HG02763 (cell line): Measurements from ENCODE around the gene L3MBTL1.

ENCODE experiments used
- ATAC-seq: cut with Tn5 transposase; IDR thresholded peaks from one replicate; pipeline ENCODE4 v1.9.1; 2021; ENCODE audit warnings: mild to moderate bottlenecking, moderate library complexity; ENCODE audit not compliant: unreplicated experiment

The L3MBTL1 gene

DNA sequence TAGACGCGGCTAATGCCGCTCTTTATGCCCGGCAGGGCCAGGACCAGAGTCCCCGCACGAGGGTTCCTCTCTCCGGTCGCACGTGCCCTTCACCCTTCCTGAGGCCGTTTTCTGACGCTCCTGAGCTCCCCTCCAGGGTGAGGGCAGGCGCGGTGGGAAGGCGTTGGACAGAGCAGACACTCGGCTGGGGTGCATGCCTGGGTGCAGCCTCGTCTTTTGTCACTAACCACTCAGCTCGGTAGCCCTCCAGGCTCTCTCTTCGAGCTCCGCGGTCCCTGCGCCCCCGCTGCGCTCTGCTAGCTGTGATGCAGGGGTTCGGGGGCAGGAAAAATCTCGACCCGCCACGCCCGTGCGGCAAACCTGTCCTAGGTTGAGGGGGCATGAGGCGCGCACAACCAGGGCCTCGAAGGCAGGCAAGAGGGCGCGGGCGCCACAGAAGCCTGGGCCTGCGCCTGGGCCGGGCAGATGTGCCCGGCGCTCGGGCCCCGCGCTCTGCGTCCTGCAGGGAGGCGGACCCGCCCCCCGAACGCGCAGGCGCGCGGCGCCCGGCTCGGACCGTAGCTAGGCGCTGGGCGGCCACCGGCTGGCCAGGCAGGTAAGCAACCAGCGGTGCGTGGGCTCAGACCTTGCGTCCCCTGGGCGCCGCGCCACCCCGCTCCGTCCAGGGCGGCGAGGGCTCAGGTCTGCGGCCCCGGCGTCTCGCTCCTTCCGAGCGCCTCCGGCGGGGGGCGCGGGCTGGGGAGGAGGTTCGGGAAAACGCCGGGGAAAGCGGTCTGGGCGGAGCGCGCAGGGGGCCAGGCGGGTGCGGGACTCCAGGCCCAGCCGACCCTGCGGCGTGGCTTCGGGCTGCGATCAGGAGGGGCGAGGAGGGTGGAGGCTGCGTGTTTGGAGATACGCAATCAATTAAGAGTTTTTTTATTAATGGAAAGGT is at the start of gene L3MBTL1:
TSS of gene L3MBTL1 (plus strand) at position 548 of the 931 bp plus-strand sequence. CDS start 5,807 bp downstream, outside the sequence.
- ATAC-seq, result no peak

DNA sequence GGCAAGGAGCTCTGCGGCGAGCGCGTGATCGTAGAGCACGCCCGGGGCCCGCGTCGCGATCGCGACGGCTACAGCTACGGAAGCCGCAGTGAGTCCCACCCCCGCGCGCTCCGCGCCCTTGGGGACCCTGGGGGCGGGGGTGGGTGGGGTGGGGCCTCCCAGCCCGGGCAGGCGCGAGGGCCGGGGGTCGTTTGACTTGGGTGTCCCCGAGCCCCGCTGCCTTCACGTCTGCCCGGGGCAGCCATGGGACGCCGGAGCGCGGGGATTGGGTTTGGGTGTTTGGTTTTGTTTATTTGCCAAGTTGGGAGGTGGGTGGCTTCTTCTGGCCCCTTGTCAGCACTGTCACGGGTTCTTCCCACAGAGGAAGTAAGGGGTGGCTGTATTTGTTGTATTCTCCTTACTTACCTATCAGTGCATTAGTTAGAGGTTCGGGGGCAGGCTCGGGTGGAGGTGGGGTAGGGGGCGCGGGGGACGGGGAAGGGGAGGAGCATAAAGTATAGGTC is 49.0 kb upstream of the L3MBTL1 start:
- ATAC-seq, result peak; percentile 15

DNA sequence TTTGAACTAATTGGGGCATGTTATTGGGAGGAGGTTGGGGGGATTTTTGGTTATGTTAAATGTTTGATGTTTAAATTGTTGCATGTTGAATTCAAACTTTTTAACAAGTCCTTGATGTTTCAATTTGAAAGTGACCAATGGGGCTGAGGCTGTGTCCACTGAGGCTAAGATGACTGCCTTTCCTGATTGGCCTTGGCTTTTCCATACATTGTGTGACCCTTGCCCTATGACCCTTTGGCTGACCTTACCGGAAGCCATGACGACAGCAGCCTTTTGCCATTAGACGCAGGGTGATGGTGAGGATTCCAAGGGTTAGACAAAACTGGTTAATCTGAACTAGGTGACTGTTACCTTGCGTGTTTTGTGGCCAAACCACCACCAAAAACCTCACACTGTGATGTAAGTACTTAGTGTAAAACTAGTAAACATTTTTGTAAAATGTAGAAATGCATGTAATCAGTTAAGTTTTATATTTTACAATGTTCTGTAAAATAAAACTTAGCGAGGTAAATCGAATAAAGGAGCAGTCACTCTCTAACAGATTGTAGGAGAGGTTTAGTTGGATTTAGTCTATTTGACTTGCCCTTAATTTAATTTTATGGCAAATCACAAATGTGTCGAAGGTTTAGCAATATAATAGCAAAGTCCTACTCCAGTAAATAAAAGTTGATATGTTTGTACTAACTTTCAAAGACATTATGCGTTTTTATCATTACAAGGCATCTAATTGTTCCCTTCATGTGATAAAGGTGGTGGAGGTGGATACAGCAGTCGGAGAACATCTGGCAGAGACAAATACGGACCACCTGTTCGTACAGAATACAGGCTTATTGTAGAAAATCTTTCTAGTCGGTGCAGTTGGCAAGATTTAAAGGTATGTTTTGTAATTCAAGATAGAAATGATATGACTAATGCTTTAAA is 48.2 kb upstream of the L3MBTL1 start:
- no peak for ATAC-seq

DNA sequence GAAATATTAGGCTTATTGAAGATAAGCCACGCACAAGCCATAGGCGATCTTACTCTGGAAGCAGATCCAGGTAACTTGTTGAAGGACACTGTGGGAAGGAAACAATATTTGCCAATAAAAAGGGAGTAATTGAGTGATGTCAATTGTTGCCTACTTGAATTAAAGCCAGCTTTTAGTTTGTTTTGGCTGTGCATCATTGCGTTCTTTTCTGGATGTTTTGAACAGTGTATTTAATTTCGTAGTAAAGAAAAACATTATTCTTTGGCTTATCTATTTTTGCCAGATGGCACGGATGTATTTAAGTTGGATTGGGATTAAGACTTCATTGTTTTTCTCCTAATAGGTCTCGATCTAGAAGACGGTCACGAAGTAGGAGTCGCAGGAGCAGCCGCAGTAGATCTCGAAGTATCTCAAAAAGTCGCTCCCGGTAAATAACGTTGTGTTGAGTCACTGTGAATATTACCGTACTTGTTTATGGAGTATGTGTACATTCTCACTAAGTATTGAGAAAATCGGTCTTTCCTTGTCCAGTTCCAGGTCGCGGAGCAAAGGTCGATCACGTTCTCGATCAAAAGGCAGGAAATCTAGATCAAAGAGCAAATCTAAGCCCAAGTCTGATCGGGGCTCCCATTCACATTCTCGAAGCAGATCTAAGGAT is 47.2 kb upstream of the L3MBTL1 start:
- ATAC-seq, result no peak

DNA sequence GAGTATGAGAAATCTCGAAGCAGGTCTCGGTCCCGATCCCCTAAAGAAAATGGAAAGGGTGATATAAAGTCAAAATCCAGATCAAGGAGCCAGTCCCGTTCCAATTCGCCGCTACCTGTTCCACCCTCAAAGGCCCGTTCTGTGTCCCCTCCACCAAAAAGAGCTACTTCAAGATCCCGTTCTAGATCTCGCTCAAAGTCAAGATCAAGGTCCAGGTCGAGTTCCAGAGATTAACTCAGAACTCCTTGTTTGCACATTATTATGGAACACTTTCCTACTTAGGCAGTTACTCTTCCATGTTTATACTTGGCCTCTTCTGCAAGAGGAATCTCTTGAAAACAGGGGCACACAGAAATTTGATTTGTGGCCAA is 46.7 kb upstream of the L3MBTL1 start:
- ATAC-seq, result no peak

DNA sequence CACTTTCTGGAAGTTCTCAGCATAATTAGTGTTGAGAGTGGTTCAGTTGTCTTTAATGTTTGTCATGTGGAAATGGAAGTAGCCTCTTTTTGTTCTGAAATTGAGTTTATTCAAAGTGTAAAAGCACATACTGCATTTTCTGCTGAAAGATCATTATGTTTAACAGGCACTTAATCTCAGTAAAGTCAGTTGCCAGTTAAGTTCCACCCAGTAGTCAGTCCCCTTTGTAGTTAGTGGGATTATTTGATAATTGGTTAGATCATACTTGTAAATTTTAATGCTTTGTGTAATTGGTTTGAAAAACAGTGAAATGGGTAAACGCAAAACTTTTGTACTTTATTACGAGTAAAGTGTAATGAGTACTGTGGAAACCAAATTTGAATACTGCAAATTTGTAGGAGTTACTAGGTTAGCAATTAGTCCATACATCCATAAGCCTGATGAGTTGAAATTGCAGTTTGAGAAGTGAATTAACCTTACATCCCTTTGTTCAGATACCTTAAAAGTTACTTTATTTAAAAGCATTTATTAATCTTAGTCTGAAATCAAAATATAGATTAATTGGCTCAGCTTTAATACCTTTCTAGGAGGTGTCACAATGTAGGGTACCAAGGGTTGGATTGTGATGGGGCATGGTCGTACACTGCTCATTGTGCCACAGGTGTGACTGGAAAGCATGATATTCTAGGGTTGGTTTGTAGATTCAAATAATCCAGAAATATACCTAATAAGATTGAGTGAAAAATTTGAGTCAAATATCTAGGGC is 45.4 kb upstream of the L3MBTL1 start:
- no peak for ATAC-seq

DNA sequence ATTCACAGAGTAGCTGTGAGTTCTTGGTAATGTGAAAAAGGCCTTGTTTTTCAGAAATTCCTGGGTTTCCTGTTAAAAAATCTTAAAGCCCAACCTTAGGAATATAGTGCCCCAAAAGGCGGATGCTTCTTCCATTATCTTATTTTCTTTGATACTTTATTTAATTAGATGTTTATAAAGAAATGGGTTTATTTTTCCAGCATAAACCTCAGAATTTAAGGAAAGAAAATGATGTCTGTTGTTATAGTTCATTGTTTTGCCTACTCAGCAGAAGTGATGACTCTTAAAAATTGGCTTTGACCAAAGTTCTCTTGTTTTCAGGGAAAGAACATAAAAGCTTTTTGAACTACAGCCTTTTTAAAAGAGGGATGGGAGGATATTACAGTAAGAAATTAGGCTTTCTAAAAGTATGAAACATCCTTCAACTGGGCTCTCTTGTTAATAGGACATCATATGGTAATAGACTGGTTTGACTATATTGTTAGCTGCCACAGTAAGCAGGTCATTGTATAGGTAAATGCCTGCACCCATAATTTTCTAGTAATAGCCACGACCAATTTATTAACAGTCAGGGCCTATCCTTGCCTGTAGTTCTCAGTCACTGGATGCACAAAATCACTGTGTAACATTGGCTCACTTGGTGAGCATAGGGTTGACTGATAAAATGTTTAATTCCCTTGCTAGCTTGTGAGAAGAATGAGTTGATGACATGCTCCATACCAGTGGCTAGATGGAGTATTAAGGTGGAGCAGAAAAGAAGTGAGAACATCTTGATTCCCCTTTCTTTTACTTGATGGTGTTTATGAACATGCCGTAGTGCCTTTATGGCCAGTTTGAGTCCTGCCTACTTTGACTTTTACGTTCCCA is 44.6 kb upstream of the L3MBTL1 start:
- no peak for ATAC-seq

DNA sequence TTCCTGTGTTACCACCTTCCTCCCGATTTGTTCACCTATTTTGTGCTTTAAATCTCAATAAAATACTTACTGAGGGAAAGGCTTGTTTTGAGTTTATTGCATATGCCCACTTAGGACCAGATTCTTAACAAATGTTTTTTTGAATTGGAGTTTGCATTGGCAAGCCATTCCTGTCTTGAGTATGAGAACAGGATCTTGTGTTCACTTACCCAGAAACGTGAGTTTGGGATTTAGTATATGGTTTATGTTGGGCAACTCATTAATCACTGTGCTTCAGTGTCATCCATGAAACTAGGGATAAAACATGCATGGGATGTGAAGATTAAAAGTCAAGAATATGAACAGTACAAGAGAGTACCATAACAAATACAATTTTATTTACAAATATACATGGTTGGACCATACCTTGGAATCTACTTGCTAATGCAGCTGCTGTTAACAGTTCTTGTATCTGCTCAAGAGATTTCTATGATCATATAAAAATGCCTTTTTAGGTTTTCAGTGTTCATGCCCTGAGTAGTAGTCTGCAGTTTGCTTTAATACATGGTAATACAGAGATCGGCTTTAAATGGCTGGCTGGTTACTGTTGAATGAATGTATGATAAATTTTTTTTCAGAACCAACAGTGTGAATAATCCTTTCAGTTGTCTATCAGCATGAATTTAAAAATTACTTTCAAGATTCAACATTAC is 43.8 kb upstream of the L3MBTL1 start:
- ATAC-seq, result no peak

DNA sequence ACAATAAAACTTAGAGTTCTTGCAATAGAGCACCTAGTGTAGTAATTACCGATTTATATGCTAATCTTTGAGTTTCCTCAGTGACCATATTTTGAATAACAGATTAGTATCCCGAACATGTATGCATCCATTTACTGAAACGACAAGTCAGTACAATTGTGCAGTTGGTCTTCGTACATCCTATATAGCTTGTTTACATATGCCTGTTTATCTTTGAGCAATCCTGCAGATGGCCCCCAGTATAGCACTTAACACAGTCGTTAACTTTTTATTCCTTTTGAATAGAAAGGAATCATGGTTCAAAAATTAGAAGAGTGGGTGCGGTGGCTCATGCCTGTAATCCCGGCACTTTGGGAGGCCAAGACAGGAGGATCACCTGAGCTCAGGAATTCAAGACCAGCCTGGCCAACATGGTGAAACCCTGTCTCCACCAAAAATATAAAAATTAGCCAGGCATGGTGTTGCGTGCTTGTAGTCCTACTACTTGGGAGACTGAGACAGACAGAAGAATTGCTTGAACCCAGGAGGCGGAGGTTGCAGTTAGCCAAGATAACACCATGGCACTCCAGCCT is 43.2 kb upstream of the L3MBTL1 start:
- no peak for ATAC-seq

DNA sequence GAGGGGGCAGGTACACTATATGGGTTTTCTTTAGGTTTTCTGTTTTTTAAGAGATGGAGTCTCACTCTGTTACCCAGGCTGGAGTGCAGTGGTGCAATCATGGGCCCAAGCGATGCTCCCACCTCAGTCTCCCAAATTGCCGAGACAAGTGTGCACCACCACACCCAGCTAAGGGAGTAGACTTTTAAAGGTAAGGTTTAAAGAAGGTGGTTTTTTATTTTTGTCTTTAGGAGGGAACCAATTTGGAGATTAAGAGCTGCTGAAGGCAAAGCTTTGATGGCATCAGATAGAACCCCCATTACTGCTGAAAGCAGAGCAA is 41.9 kb upstream of the L3MBTL1 start:
- ATAC-seq, result no peak

DNA sequence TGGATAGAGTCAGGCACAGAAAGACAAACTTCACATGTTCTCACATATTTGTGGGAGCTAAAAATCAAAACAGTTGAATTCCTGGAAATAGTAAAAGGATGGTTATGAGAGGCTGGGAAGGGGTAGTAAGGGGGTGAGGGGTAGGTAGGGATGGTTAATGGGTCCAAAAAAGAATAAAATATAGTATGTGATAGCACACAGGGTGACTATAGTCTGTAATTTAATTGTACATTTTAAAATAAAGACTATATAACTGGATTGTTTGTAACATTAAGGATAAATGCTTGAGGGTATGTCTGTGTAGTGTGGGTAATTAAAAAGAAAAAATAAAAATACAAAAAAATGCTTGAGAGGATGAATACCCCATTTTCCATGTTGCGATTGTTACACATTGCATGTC is 39.9 kb upstream of the L3MBTL1 start:
- no peak for ATAC-seq

DNA sequence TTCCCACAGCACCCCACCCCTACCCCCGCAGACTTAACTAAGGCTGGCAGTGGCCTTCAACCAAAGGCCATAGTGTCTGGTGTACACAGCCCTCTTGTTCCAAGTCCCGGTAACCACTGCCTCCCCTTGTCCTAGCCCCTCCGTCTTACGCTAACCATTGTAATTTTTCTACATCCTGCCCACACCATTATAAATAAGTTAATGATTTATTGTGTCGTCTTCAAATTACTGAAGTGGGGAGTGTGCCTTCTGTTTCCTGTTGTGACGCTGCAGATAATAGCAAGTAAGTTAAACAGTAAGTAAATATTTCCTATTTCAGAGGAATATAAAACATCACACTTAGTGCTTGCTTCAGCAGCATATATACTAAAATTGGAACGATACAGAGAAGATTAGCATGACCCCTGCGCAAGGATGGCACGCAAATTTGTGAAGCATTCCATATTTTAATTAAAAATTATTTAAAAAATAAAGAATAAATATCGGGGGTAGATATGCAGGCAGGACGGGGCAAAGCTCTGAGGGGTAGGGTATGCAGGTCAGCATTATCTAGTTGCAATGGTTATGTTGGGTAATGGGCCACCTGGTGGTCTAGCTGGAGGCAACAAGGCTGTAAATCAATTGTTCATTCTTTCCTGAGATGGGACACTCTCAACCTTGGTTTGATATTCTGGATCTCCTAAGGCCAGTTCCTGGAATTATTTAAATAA is 34.7 kb upstream of the L3MBTL1 start:
- no peak for ATAC-seq

DNA sequence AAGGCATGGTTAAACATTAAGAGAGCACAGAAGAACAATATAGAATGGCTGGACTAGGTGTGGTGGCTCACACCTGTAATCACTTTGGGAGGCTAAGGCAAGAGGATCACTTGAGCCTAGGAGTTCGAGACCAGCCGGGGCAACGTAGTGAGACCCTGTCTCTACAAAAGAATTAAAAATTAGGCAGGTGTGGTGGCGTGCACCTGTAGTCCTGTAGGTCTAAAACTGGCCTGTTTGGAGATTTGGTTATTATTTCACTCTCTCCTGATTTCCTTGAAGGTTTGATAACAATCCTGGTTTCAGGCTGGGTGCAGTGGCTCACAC is 34.2 kb upstream of the L3MBTL1 start:
- ATAC-seq, result no peak

DNA sequence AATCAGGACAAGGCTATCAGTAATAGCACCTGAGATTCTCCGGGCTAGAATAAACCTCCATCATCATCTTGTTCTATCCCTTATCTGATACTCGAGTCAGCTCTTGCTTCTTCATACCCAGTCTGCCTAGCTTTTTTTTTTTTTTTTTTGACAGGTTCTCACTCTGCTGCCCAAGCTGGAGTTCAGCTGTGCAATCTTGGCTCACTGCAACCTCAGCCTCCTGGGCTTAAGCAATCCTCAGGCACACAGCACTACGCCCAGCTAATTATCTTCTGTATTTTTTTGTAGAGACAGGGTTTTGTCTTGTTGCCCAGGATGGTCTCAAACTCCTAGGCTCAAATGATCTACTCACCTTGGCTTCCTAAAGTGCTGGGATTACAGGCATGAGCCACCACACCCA is 30.3 kb upstream of the L3MBTL1 start:
- ATAC-seq, result no peak

DNA sequence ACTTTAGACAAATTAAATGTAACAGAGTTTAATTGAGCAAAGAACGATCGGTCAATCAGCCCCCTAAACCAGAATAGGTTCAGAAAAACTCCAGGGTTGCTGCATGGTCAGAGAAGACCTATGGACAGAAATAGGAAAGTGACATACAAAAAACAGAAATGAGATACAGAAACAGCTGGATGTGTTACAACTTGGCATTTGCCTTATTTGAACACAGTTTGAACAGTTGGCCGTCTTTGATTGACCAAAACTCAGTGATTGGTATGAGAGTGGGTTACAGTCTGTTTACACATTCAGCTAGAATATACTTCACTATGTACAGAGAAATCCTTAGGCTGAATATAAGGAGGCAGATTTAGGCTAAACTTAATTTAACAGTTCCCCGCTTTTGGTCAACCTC is 29.9 kb upstream of the L3MBTL1 start:
- no peak for ATAC-seq

DNA sequence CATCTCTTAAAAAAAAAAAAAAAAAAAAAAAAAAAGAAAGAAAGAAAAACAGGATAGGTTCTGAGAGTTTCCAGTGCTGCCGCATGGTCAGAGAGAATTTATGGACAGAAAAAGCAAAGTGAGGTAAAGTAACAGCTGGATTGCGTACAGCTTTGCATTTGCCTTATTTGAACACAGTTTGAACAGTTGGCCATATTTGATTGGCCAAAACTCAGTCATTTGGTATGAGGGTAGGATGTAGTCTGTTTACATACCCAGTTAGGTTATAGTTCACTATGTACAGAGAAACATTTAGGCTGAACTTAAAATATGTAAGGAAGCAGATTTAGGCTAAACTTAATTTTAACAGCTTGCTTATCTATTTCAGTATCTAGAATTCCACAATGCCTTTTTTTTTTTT is 17.5 kb upstream of the L3MBTL1 start:
- no peak for ATAC-seq

DNA sequence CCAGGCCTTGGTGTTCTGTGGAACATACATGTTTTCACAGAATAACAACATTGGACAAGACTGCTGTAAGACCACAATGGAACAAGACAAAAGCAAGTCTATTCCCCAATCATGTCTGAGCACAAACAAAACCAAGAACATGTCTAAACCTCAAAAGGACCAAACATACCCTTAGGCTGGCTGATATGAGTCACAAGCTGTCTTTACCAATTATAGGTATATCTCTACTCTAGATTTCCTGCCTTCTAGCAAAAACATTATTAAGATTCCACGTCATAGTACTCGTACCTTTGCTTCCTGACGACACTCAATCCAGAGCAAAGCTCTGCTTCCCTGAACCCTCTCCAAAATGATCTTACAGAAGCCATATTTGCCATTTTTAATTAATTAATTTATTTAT is 15.4 kb upstream of the L3MBTL1 start:
- no peak for ATAC-seq

DNA sequence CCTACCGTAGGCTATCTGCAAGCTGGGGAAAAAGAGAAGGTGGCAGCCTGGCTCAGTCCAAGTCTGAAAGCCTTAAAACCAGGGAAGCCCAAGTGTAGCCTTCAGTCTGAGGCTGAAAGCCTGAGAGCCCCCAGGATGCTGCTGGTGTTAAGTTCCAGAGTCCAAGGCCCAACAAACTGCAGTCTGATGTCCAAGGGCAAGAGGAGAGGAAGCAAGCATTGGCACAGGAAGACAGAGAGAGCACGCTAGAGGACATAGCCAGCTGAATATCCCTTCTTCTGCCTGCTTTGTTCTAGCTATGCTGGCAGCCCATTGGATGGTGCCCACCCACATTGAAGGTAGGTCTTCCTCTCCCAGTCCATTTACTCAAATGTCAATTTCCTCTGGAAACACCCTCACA is 12.1 kb upstream of the L3MBTL1 start:
- ATAC-seq, result no peak
